Adrenal gland (tissue), 12 donors: ENCODE measurements around the gene NBAS. TPM values are rescaled to one million over a fixed set of nuclear protein-coding genes. Genes with fewer than 3 reads are reported as not detected.

Experiments used
- DNase-seq, 7 donors: peaks; one replicate each; pipeline ENCODE4 v3.0.0-alpha.2; 2019 to 2020
- H3K27ac ChIP-seq, 5 donors: fragments of 200-600 bp; sonication (generic) in 4 of 5; 1 replicate in 3 of 5; 2 replicates in 2 of 5; pipeline versions ENCODE4 v1.5.1 to v1.8.0; 2016 to 2020; ENCODE audit warnings: mild to moderate bottlenecking in 1 of 5
- H3K27me3 ChIP-seq: fragments of 200-600 bp; 2 replicates; pipeline ENCODE4 v1.8.0; 2021
- H3K36me3 ChIP-seq, 2 donors: fragments of 200-600 bp; replicated peaks in 1 of 2; 1 replicate in 1 of 2; 2 replicates in 1 of 2; pipeline versions ENCODE4 v1.5.1 to v1.8.0; 2018 to 2022
- H3K4me1 ChIP-seq, 2 donors: fragments of 200-600 bp; replicated peaks in 1 of 2; 1 replicate in 1 of 2; 2 replicates in 1 of 2; pipeline versions ENCODE4 v1.5.1 to v1.8.0; 2018 to 2021
- H3K4me3 ChIP-seq, 4 donors: fragments of 200-600 bp; sonication (generic) in 3 of 4; one replicate each; pipeline ENCODE4 v1.5.1; 2016 to 2018
- H3K9me3 ChIP-seq, 3 donors: fragments of 200-600 bp; sonication (generic) in 1 of 3; replicated peaks in 1 of 3; 1 replicate in 2 of 3; 2 replicates in 1 of 3; pipeline versions ENCODE4 v1.5.1 to v1.8.0; 2016 to 2021
- CTCF ChIP-seq, 6 experiments: fragments of 450-650 bp in 4 of 6; fragments of 200-600 bp in 2 of 6; sonication (generic) in 1 of 6; IDR thresholded peaks; 1 replicate in 5 of 6; 2 replicates in 1 of 6; pipeline versions ENCODE4 v1.5.1 to v1.8.0; 2016 to 2021; ENCODE audit warnings: antibody characterized with exemption in 6 of 6, mild to moderate bottlenecking in 2 of 6, moderate library complexity in 1 of 6
- POLR2A ChIP-seq, 2 donors: fragments of 450-650 bp; IDR thresholded peaks; one replicate each; pipeline ENCODE4 v1.6.1; 2017; ENCODE audit warnings: antibody characterized with exemption in 2 of 2, mild to moderate bottlenecking in 2 of 2, moderate library complexity in 1 of 2
- WGBS, 4 donors: extraction: QIAGEN DNeasy Blood & Tissue Kit in 2 of 4; methylation state at CpG; one replicate each; pipeline versions ENCODE4 v1.1.5 to v1.1.7; 2013 to 2017; 5-methylcytosine and 5-hydroxymethylcytosine counted together
- intact Hi-C, 2 donors: fragments of 100-400 bp; cut with DNase I; formaldehyde crosslinking; loops; one replicate each; pipeline versions ENCODE4 v1.14.1 to v1.15.0; 2022 to 2023
- polyA plus RNA-seq, 3 donors: library from polyadenylated mRNA; stranded (reverse); fragments of 200-250 nt in 2 of 3; fragments of 350-450 nt in 1 of 3; fragmentation: Illumina TruSeq in 1 of 3; extraction: RNeasy Lipid Tissue Mini Kit (QIAGEN cat#74804) in 1 of 3; gene quantifications; one replicate each; pipeline ENCODE4 v1.2.3, GENCODE V29; 2013 to 2014
- total RNA-seq, 9 donors: library from RNA; depleted of rRNA in 4 of 9; stranded (reverse); fragments of >200 nt in 4 of 9; fragments of 120-200 nt in 1 of 9; fragmentation: NEBNext Ultra II Directional in 1 of 9; extraction: Animal tissue kit (Norgen Biotek cat#: 25700) in 1 of 9; gene quantifications; one replicate each; pipeline versions ENCODE4 v1.1.0 to v1.2.4, GENCODE V29; 2013 to 2023
- donor health status: healthy with polysubstance abuse.
- donor health status: Bipolar disorder and iron deficiency.
- donor health status: DM: yes; HTN: yes; CAD: no.
- donor health status: DM: no; HTN: no; CAD: no.
- donor health status: DM: no; HTN: no; CAD: no.
- donor health status: DM: yes; HTN: yes; CAD: no.

The NBAS gene
- total and polyA plus RNA-seq, 12 donors = 22.0 to 62.4 (median 46.2) TPM

- peaks cover 18 to 30% of the 10 kb centered on the region in 2 donors for H3K4me1 ChIP-seq
- 5 to 8% (median 6%) methylated on average over 13 of the region's 13 CpGs for WGBS, 4 donors
- intact Hi-C loops = no loop called here
- DNase-seq = peak in 6 of 7 donors; percentile 16 to 45 (median 32)
- H3K4me3 ChIP-seq = peak overlapping the region in 3 of 4 donors; percentile 85 to 98 (median 88)
- no peaks in the 10 kb centered on the region for H3K36me3 ChIP-seq
- no peak for TF ChIP-seq POLR2A (IDR thresholded peaks at IDR 0.05)
- TF ChIP-seq CTCF (IDR thresholded peaks at IDR 0.05) = no peak
- no peaks in the 10 kb centered on the region for H3K27me3 ChIP-seq
- peak overlapping the region; percentile 6 to 82 (median 80) for H3K27ac ChIP-seq
- H3K9me3 ChIP-seq = no peaks in the 10 kb centered on the region
Measured at GRCh38 chr2:15561574-15562344, 625 bp upstream of the NBAS start.

GRCh38 chr2:15560140-15560987 is 770 bp downstream of the NBAS start:
- 1% methylated on average over 18 to 32 of the region's 32 CpGs for WGBS, 4 donors

GRCh38 chr2:15559379-15560139 is 1.6 kb downstream of the NBAS start:
- no peaks in the 10 kb centered on the region for H3K27me3 ChIP-seq
- DNase-seq = no peak
- H3K4me3 ChIP-seq = peak overlapping the region in 1 of 4 donors; percentile 88
- H3K27ac ChIP-seq = peak overlapping the region in 1 of 5 donors; percentile 82
- H3K36me3 ChIP-seq = no peaks in the 10 kb centered on the region
- TF ChIP-seq CTCF (IDR thresholded peaks at IDR 0.05) (no peak), POLR2A (IDR thresholded peaks at IDR 0.05) (no peak)
- intact Hi-C loops = no loop called here
- no peaks in the 10 kb centered on the region for H3K9me3 ChIP-seq
- 65 to 70% (median 69%) methylated on average over 6 of the region's 6 CpGs for WGBS, 4 donors
- peaks cover 18 to 30% of the 10 kb centered on the region in 2 donors for H3K4me1 ChIP-seq

More at GRCh38 chr2:15560140-15560987, 770 bp downstream of the NBAS start:
- TF ChIP-seq CTCF (IDR thresholded peaks at IDR 0.05) (no peak), POLR2A (IDR thresholded peaks at IDR 0.05) (no peak)
- Histone ChIP-seq H3K27ac (peak overlapping the region in 4 of 5 donors; percentile 6 to 82 (median 81)), H3K4me3 (peak overlapping the region; percentile 19 to 98 (median 86)), H3K4me1 (peaks cover 18 to 30% of the 10 kb centered on the region in 2 donors), H3K9me3 (no peaks in the 10 kb centered on the region), H3K27me3 (no peaks in the 10 kb centered on the region), H3K36me3 (no peaks in the 10 kb centered on the region)
- DNase-seq = peak in 6 of 7 donors; percentile 19 to 55 (median 36)
- intact Hi-C loops = no loop called here
